DND-41 (cell line): ENCODE measurements around the gene XXYLT1.

Experiments used
- ATAC-seq: fragments of 200-7000 bp; cut with Tn5 transposase; 3 replicates; pipeline ENCODE4 v1.9.1; 2021; ENCODE audit warnings: low read depth; ENCODE audit not compliant: insufficient read depth
- DNase-seq: peaks from one replicate; pipeline ENCODE4 v3.0.0-alpha.2; 2020
- H2AFZ ChIP-seq: 2 replicates; pipeline ENCODE4 v1.6.0; 2012; ENCODE audit warnings: low read depth, low read length
- H3K27ac ChIP-seq: 2 replicates; pipeline ENCODE4 v1.5.1; 2012; ENCODE audit warnings: low read length, inconsistent platforms
- H3K27me3 ChIP-seq: fragments of 200-600 bp; sonication (generic); 2 replicates; pipeline ENCODE4 v1.6.0; 2012; ENCODE audit warnings: low read length, mild to moderate bottlenecking, inconsistent platforms; ENCODE audit not compliant: insufficient read depth, poor library complexity
- H3K36me3 ChIP-seq: 2 replicates; pipeline ENCODE4 v1.5.1; 2012; ENCODE audit warnings: low read length, inconsistent platforms; ENCODE audit not compliant: insufficient read depth
- H3K4me1 ChIP-seq: 2 replicates; pipeline ENCODE4 v1.5.1; 2012; ENCODE audit warnings: mild to moderate bottlenecking, low read length; ENCODE audit not compliant: insufficient read depth
- H3K4me2 ChIP-seq: 2 replicates; pipeline ENCODE4 v1.6.0; 2012; ENCODE audit warnings: mild to moderate bottlenecking, moderate library complexity, low read length, inconsistent platforms; ENCODE audit not compliant: insufficient read depth
- H3K4me3 ChIP-seq, 2 experiments: fragments of 200-600 bp in 1 of 2; shearing (Covaris generic) in 1 of 2; 2 replicates each; pipeline ENCODE4 v1.5.1; 2012 to 2016; ENCODE audit warnings: inconsistent platforms in 2 of 2, low read length in 2 of 2, mild to moderate bottlenecking in 2 of 2, low read depth in 1 of 2, moderate library complexity in 1 of 2
- H3K79me2 ChIP-seq: 2 replicates; pipeline ENCODE4 v1.6.0; 2012; ENCODE audit warnings: low read length, inconsistent platforms; ENCODE audit not compliant: insufficient read depth
- H3K9ac ChIP-seq: 2 replicates; pipeline ENCODE4 v1.6.0; 2012; ENCODE audit warnings: low read depth, mild to moderate bottlenecking, inconsistent platforms, low read length, moderate library complexity
- H3K9me3 ChIP-seq: 2 replicates; pipeline ENCODE4 v1.5.1; 2012; ENCODE audit warnings: low read length, moderate library complexity, mild to moderate bottlenecking, inconsistent platforms; ENCODE audit not compliant: insufficient read depth, severe bottlenecking
- H4K20me1 ChIP-seq: 2 replicates; pipeline ENCODE4 v1.6.0; 2012; ENCODE audit warnings: low read length; ENCODE audit not compliant: insufficient read depth
- EZH2 ChIP-seq: IDR thresholded peaks from 3 replicates; pipeline ENCODE4 v1.6.1; 2012; ENCODE audit warnings: borderline replicate concordance, low read depth, mild to moderate bottlenecking, moderate library complexity, low read length, inconsistent platforms; ENCODE audit not compliant: severe bottlenecking
- TF ChIP-seq, protein P1 (sequence below): IDR thresholded peaks from 2 replicates; pipeline ENCODE4 v1.5.1; 2012; ENCODE audit warnings: borderline replicate concordance, low read length, moderate library complexity, mild to moderate bottlenecking; ENCODE audit not compliant: poor library complexity, severe bottlenecking; ENCODE audit errors: extremely low read depth

XXYLT1 gene

DNA sequence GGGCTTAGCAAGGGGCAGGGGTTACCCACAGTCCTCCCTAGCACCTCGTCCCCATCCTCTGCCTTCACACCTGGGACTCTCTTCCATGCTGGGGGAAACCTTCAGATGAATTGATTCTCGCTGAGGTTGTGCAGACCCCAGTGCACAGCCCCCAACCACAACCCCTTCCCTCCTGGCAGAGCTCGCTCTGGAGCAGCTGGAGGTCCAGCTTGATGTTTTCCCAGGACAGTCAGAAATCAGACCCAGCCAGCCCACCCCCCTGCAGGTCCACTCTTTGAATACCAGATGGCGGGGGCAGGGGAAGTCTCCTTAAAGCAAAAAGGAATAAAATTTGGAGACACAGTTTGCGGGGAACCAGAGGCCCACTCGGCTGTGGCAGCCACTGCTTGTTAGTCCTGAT lies 234.4 kb downstream of the XXYLT1 start:
- DNase-seq (no peak), ATAC-seq (no peak)
- Histone ChIP-seq H2AFZ (no peak overlapping the region), H4K20me1 (no peaks in the 10 kb centered on the region; the same call in 1 of the 2 replicates), H3K36me3 (no peaks in the 10 kb centered on the region), H3K27me3 (peaks cover 7% of the 10 kb centered on the region), H3K27ac (no peak overlapping the region), H3K4me3 (no peak overlapping the region), H3K9me3 (no peaks in the 10 kb centered on the region), H3K9ac (no peak overlapping the region), H3K4me2 (no peak overlapping the region), H3K79me2 (no peaks in the 10 kb centered on the region), H3K4me1 (no peaks in the 10 kb centered on the region; the same call in 1 of the 2 replicates)
- TF ChIP-seq, protein P1, sequence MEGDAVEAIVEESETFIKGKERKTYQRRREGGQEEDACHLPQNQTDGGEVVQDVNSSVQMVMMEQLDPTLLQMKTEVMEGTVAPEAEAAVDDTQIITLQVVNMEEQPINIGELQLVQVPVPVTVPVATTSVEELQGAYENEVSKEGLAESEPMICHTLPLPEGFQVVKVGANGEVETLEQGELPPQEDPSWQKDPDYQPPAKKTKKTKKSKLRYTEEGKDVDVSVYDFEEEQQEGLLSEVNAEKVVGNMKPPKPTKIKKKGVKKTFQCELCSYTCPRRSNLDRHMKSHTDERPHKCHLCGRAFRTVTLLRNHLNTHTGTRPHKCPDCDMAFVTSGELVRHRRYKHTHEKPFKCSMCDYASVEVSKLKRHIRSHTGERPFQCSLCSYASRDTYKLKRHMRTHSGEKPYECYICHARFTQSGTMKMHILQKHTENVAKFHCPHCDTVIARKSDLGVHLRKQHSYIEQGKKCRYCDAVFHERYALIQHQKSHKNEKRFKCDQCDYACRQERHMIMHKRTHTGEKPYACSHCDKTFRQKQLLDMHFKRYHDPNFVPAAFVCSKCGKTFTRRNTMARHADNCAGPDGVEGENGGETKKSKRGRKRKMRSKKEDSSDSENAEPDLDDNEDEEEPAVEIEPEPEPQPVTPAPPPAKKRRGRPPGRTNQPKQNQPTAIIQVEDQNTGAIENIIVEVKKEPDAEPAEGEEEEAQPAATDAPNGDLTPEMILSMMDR = no peak
- no peak for TF ChIP-seq EZH2

DNA sequence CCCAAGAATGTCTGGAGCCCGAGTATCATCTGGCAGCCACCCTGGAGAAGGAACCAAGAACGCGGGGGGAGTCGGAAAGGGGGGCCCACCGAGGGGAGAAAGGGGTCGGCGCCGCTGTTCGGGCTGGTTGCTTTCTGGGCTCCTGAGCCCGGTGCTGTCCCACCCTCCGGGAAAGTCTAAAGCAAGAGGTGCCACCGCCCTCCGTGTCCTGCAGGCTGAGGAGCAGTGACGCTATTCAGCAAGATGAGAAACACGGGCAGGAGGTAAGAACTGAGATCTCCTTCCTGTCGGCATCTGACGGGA lies 234.8 kb downstream of the XXYLT1 start:
- H3K79me2 ChIP-seq = no peaks in the 10 kb centered on the region
- H3K36me3 ChIP-seq = no peaks in the 10 kb centered on the region
- H3K4me3 ChIP-seq = no peak overlapping the region
- H3K9ac ChIP-seq = no peak overlapping the region
- no peak overlapping the region for H2AFZ ChIP-seq
- ATAC-seq (no peak), DNase-seq (no peak)
- H3K4me1 ChIP-seq = no peaks in the 10 kb centered on the region; the same call in 1 of the 2 replicates
- H3K27me3 ChIP-seq = peaks cover 7% of the 10 kb centered on the region
- no peak overlapping the region for H3K27ac ChIP-seq
- H3K4me2 ChIP-seq = no peak overlapping the region
- H4K20me1 ChIP-seq = no peaks in the 10 kb centered on the region; the same call in 1 of the 2 replicates
- H3K9me3 ChIP-seq = no peaks in the 10 kb centered on the region
- TF ChIP-seq, protein P1 = no peak
- TF ChIP-seq EZH2 = no peak

DNA sequence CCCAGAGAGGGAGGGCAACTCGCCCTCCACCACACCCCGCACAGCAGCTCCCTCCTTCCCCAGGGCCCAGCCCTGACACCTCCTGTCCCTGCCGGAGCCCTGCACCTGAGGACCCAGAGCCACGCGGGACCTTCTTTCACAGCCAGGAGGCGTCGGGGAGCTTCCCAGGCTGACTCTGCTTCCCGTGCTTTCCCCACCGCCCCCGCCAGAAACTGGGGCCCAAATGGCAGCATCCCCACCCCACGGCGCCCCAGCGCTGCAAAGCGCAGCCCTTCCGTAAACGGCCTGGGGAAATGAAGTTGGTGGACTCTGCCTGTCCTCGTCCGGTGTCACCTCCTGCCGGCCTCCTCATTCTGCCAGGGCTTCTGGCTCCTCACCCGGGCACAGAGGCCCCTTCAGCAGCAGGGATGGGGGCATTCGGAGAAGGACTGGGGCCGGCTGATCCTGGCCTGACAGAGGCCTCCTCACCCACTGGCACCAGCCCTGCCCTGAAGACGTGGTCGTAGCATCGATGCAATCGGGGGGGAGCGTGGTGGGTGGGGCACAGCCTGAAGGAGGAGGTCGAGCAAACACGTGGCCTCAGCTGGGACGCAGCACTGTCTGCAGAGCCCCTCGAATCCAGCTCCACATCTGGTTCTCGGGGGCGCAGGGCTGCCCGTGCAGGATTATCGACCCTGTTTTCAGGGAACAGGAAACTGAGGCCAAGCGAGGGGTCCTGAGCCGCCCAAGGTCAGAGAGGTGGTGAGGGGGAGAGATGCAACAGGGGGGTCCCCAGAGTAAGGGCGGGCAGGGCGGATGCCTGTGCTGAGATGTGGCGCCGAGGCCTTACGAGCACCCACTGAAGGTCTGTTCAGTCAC lies 235.4 kb downstream of the XXYLT1 start:
- H2AFZ ChIP-seq = no peak overlapping the region
- H3K27me3 ChIP-seq = peaks cover 7% of the 10 kb centered on the region
- H3K9me3 ChIP-seq = no peaks in the 10 kb centered on the region
- H3K4me1 ChIP-seq = no peaks in the 10 kb centered on the region; the same call in 1 of the 2 replicates
- no peaks in the 10 kb centered on the region for H3K79me2 ChIP-seq
- ATAC-seq (peak; percentile 50), DNase-seq (peak; percentile 11)
- H3K4me3 ChIP-seq = no peak overlapping the region
- TF ChIP-seq, protein P1 = peak; percentile 42
- TF ChIP-seq EZH2 = no peak
- H3K9ac ChIP-seq = no peak overlapping the region
- H3K4me2 ChIP-seq = no peak overlapping the region
- H3K36me3 ChIP-seq = no peaks in the 10 kb centered on the region
- no peaks in the 10 kb centered on the region; the same call in 1 of the 2 replicates for H4K20me1 ChIP-seq
- no peak overlapping the region for H3K27ac ChIP-seq
